GM23338 (cell line): Measurements from ENCODE around the gene UBASH3B. TPM values are rescaled to one million over a fixed set of nuclear protein-coding genes. Genes with fewer than 3 reads are reported as not detected.
"Not testable (repeated sequence)": the region's sequence is repeated elsewhere in the genome, so short reads cannot be mapped to it uniquely, and the experiment has no call there.

ENCODE experiments used
- ATAC-seq: fragments of 200-7000 bp; cut with Tn5 transposase; 3 replicates; pipeline ENCODE4 v1.9.1; 2020
- DNase-seq: peaks from one replicate; pipeline ENCODE4 v3.0.0-alpha.2; 2015; ENCODE audit warnings: low spot score
- H2AFZ ChIP-seq: fragments of 200-600 bp; sonication (generic); 2 replicates; pipeline ENCODE4 v1.8.0; 2016; ENCODE audit warnings: antibody characterized with exemption, mild to moderate bottlenecking, moderate library complexity
- H3F3A ChIP-seq: fragments of 200-600 bp; sonication (generic); replicated peaks from 2 replicates; pipeline ENCODE4 v1.8.0; 2017; ENCODE audit warnings: antibody characterized with exemption, mixed run types, low read depth
- H3K27ac ChIP-seq: fragments of 200-600 bp; sonication (generic); 2 replicates; pipeline ENCODE4 v1.6.1; 2016; ENCODE audit warnings: low read depth
- H3K27me3 ChIP-seq: fragments of 200-600 bp; sonication (generic); 2 replicates; pipeline ENCODE4 v1.8.0; 2016; ENCODE audit warnings: mild to moderate bottlenecking, mixed run types, moderate library complexity; ENCODE audit not compliant: insufficient read depth
- H3K36me3 ChIP-seq: fragments of 200-600 bp; sonication (generic); 2 replicates; pipeline ENCODE4 v1.8.0; 2016; ENCODE audit warnings: mild to moderate bottlenecking; ENCODE audit not compliant: insufficient read depth
- H3K4me1 ChIP-seq: fragments of 200-600 bp; sonication (generic); 2 replicates; pipeline ENCODE4 v1.8.0; 2016; ENCODE audit warnings: mild to moderate bottlenecking, moderate library complexity; ENCODE audit not compliant: insufficient read depth
- H3K4me2 ChIP-seq: fragments of 200-600 bp; sonication (generic); 2 replicates; pipeline ENCODE4 v1.7.1; 2017; ENCODE audit warnings: mixed run types
- H3K4me3 ChIP-seq: fragments of 200-600 bp; sonication (generic); 2 replicates; pipeline ENCODE4 v1.6.1; 2016; ENCODE audit warnings: mixed run types
- H3K79me2 ChIP-seq: fragments of 200-600 bp; sonication (generic); replicated peaks from 2 replicates; pipeline ENCODE4 v1.8.0; 2017; ENCODE audit warnings: mild to moderate bottlenecking; ENCODE audit not compliant: insufficient read depth
- H3K9me2 ChIP-seq: fragments of 200-600 bp; sonication (generic); 2 replicates; pipeline ENCODE4 v1.8.0; 2017; ENCODE audit not compliant: insufficient read depth
- H4K20me1 ChIP-seq: fragments of 200-600 bp; sonication (generic); replicated peaks from 2 replicates; pipeline ENCODE4 v1.8.0; 2017; ENCODE audit warnings: mild to moderate bottlenecking; ENCODE audit not compliant: insufficient read depth
- H3K27ac Mint-ChIP-seq: 2 replicates; pipeline ENCODE4 v1.8.0; 2020; ENCODE audit warnings: inconsistent platforms, mild to moderate bottlenecking, moderate library complexity, mixed read lengths
- H3K27me3 Mint-ChIP-seq: 3 replicates; pipeline ENCODE4 v1.8.0; 2022; ENCODE audit warnings: low read depth, mild to moderate bottlenecking, moderate library complexity, mixed read lengths, inconsistent platforms; ENCODE audit not compliant: insufficient read depth, poor library complexity
- H3K36me3 Mint-ChIP-seq: 3 replicates; pipeline ENCODE4 v1.8.0; 2021; ENCODE audit warnings: low read depth, mild to moderate bottlenecking, inconsistent platforms, moderate library complexity, mixed read lengths
- H3K4me1 Mint-ChIP-seq: 3 replicates; pipeline ENCODE4 v1.8.0; 2020; ENCODE audit warnings: mild to moderate bottlenecking, inconsistent platforms, mixed read lengths
- H3K4me3 Mint-ChIP-seq: 3 replicates; pipeline ENCODE4 v1.8.0; 2021; ENCODE audit warnings: moderate library complexity, mild to moderate bottlenecking, inconsistent platforms, mixed read lengths
- H3K9me3 Mint-ChIP-seq: 3 replicates; pipeline ENCODE4 v1.8.0; 2020; ENCODE audit warnings: moderate library complexity, mild to moderate bottlenecking, inconsistent platforms, mixed read lengths
- EZH2 ChIP-seq: fragments of 200-600 bp; sonication (generic); IDR thresholded peaks from one replicate; pipeline ENCODE4 v1.8.0; 2017; ENCODE audit warnings: antibody characterized with exemption, mild to moderate bottlenecking, low read depth; ENCODE audit not compliant: unreplicated experiment
- JUNB ChIP-seq: IDR thresholded peaks from one replicate; pipeline ENCODE4 v1.6.1; 2016; ENCODE audit warnings: antibody characterized with exemption; ENCODE audit not compliant: unreplicated experiment
- NANOG ChIP-seq: IDR thresholded peaks from 2 replicates; pipeline ENCODE4 v1.6.1; 2016; ENCODE audit warnings: antibody characterized with exemption, borderline replicate concordance
- POLR2AphosphoS5 ChIP-seq: IDR thresholded peaks from 2 replicates; pipeline ENCODE4 v1.6.1; 2016; ENCODE audit warnings: antibody characterized with exemption, low read depth
- STAT1 ChIP-seq: IDR thresholded peaks from one replicate; pipeline ENCODE4 v1.6.1; 2016; ENCODE audit warnings: antibody characterized with exemption; ENCODE audit not compliant: unreplicated experiment
- ZNF114 ChIP-seq: fragments of 250-450 bp; sonication (Bioruptor Pico); IDR thresholded peaks from 2 replicates; pipeline ENCODE4 v1.5.0; 2020; ENCODE audit warnings: mild to moderate bottlenecking, moderate library complexity
- ZNF331 ChIP-seq: fragments of 250-450 bp; sonication (Bioruptor Pico); IDR thresholded peaks from 2 replicates; pipeline ENCODE4 v1.5.0; 2020; ENCODE audit warnings: low read depth, mild to moderate bottlenecking, moderate library complexity
- polyA plus RNA-seq: library from polyadenylated mRNA; unstranded; fragments of >200 nt; fragmentation: Nextera tagmentation; extraction: Ambion mirVana; gene quantifications from 2 replicates; pipeline ENCODE4 v1.2.1, GENCODE V29; 2016
- total RNA-seq: library from RNA; depleted of rRNA; stranded (reverse); fragments of >200 nt; shearing (Covaris generic); gene quantifications from 2 replicates; pipeline ENCODE4 v1.2.3, GENCODE V29; 2014
- TF ChIP-seq, protein P1 (sequence below): fragments of 250-450 bp; sonication (Bioruptor Pico); IDR thresholded peaks from 2 replicates; pipeline ENCODE4 v1.5.0; 2020; ENCODE audit warnings: mild to moderate bottlenecking, moderate library complexity
- TF ChIP-seq, protein P2 (sequence below): IDR thresholded peaks from one replicate; pipeline ENCODE4 v1.6.1; 2018; ENCODE audit warnings: antibody characterized with exemption; ENCODE audit not compliant: unreplicated experiment
- TF ChIP-seq, protein P3 (sequence below): IDR thresholded peaks from 2 replicates; pipeline ENCODE4 v1.6.1; 2016; ENCODE audit warnings: antibody characterized with exemption

Gene UBASH3B
- total and polyA plus RNA-seq, 2 experiments from 2014 or later, result 2.1 to 12.0 TPM

DNA sequence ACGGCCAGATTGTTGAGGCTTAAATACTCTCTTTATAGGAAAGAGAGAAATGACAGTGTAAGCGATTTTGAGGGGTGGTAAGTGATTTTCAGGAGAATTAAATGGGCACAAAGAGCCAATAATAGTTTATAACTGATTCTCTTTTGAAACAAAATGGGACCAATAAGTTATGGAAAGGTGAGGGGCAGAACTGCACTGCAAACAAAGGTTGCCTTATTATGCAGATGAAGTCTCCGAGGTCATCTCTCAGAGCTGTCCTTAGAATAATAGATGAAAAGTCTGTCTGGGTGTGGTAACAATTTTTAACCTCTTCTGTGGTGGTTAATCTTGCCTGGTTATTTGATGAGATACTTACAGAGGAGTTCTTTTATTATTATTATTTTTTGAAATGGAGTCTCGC, 168.0 kb downstream of the UBASH3B start:
- Histone ChIP-seq H3F3A (no peaks in the 10 kb centered on the region), H3K27ac (no peak overlapping the region), H3K4me2 (no peak overlapping the region), H4K20me1 (no peaks in the 10 kb centered on the region), H3K27me3 (no peaks in the 10 kb centered on the region), H3K4me3 (no peak overlapping the region), H3K4me1 (no peaks in the 10 kb centered on the region), H3K9me2 (no peaks in the 10 kb centered on the region), H3K79me2 (no peaks in the 10 kb centered on the region), H3K36me3 (peaks cover 21% of the 10 kb centered on the region), H2AFZ (no peak overlapping the region)
- H3K27me3 Mint-ChIP-seq, result peaks cover 2% of the 10 kb centered on the region
- peaks cover 77% of the 10 kb centered on the region for H3K36me3 Mint-ChIP-seq
- no peak overlapping the region for H3K27ac Mint-ChIP-seq
- no peaks in the 10 kb centered on the region for H3K4me1 Mint-ChIP-seq
- H3K9me3 Mint-ChIP-seq, result peaks cover 83% of the 10 kb centered on the region
- no peak for TF ChIP-seq POLR2AphosphoS5
- TF ChIP-seq, protein P1, sequence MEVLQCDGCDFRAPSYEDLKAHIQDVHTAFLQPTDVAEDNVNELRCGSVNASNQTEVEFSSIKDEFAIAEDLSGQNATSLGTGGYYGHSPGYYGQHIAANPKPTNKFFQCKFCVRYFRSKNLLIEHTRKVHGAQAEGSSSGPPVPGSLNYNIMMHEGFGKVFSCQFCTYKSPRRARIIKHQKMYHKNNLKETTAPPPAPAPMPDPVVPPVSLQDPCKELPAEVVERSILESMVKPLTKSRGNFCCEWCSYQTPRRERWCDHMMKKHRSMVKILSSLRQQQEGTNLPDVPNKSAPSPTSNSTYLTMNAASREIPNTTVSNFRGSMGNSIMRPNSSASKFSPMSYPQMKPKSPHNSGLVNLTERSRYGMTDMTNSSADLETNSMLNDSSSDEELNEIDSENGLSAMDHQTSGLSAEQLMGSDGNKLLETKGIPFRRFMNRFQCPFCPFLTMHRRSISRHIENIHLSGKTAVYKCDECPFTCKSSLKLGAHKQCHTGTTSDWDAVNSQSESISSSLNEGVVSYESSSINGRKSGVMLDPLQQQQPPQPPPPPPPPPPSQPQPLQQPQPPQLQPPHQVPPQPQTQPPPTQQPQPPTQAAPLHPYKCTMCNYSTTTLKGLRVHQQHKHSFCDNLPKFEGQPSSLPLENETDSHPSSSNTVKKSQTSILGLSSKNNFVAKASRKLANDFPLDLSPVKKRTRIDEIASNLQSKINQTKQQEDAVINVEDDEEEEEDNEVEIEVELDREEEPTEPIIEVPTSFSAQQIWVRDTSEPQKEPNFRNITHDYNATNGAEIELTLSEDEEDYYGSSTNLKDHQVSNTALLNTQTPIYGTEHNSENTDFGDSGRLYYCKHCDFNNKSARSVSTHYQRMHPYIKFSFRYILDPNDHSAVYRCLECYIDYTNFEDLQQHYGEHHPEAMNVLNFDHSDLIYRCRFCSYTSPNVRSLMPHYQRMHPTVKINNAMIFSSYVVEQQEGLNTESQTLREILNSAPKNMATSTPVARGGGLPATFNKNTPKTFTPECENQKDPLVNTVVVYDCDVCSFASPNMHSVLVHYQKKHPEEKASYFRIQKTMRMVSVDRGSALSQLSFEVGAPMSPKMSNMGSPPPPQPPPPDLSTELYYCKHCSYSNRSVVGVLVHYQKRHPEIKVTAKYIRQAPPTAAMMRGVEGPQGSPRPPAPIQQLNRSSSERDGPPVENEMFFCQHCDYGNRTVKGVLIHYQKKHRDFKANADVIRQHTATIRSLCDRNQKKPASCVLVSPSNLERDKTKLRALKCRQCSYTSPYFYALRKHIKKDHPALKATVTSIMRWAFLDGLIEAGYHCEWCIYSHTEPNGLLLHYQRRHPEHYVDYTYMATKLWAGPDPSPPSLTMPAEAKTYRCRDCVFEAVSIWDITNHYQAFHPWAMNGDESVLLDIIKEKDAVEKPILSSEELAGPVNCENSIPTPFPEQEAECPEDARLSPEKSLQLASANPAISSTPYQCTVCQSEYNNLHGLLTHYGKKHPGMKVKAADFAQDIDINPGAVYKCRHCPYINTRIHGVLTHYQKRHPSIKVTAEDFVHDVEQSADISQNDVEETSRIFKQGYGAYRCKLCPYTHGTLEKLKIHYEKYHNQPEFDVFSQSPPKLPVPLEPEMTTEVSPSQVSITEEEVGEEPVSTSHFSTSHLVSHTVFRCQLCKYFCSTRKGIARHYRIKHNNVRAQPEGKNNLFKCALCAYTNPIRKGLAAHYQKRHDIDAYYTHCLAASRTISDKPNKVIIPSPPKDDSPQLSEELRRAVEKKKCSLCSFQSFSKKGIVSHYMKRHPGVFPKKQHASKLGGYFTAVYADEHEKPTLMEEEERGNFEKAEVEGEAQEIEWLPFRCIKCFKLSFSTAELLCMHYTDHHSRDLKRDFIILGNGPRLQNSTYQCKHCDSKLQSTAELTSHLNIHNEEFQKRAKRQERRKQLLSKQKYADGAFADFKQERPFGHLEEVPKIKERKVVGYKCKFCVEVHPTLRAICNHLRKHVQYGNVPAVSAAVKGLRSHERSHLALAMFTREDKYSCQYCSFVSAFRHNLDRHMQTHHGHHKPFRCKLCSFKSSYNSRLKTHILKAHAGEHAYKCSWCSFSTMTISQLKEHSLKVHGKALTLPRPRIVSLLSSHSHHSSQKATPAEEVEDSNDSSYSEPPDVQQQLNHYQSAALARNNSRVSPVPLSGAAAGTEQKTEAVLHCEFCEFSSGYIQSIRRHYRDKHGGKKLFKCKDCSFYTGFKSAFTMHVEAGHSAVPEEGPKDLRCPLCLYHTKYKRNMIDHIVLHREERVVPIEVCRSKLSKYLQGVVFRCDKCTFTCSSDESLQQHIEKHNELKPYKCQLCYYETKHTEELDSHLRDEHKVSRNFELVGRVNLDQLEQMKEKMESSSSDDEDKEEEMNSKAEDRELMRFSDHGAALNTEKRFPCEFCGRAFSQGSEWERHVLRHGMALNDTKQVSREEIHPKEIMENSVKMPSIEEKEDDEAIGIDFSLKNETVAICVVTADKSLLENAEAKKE (CRISPR knock-in tag), result no peak
- TF ChIP-seq ZNF114 (CRISPR knock-in tag), result no peak
- no peak for TF ChIP-seq ZNF331 (CRISPR knock-in tag)
- TF ChIP-seq JUNB, result no peak
- TF ChIP-seq, protein P2, sequence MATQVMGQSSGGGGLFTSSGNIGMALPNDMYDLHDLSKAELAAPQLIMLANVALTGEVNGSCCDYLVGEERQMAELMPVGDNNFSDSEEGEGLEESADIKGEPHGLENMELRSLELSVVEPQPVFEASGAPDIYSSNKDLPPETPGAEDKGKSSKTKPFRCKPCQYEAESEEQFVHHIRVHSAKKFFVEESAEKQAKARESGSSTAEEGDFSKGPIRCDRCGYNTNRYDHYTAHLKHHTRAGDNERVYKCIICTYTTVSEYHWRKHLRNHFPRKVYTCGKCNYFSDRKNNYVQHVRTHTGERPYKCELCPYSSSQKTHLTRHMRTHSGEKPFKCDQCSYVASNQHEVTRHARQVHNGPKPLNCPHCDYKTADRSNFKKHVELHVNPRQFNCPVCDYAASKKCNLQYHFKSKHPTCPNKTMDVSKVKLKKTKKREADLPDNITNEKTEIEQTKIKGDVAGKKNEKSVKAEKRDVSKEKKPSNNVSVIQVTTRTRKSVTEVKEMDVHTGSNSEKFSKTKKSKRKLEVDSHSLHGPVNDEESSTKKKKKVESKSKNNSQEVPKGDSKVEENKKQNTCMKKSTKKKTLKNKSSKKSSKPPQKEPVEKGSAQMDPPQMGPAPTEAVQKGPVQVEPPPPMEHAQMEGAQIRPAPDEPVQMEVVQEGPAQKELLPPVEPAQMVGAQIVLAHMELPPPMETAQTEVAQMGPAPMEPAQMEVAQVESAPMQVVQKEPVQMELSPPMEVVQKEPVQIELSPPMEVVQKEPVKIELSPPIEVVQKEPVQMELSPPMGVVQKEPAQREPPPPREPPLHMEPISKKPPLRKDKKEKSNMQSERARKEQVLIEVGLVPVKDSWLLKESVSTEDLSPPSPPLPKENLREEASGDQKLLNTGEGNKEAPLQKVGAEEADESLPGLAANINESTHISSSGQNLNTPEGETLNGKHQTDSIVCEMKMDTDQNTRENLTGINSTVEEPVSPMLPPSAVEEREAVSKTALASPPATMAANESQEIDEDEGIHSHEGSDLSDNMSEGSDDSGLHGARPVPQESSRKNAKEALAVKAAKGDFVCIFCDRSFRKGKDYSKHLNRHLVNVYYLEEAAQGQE, result no peak
- no peak for TF ChIP-seq EZH2
- TF ChIP-seq NANOG, result no peak
- TF ChIP-seq, protein P3, sequence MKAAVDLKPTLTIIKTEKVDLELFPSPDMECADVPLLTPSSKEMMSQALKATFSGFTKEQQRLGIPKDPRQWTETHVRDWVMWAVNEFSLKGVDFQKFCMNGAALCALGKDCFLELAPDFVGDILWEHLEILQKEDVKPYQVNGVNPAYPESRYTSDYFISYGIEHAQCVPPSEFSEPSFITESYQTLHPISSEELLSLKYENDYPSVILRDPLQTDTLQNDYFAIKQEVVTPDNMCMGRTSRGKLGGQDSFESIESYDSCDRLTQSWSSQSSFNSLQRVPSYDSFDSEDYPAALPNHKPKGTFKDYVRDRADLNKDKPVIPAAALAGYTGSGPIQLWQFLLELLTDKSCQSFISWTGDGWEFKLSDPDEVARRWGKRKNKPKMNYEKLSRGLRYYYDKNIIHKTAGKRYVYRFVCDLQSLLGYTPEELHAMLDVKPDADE, result no peak
- TF ChIP-seq STAT1, result no peak
- ATAC-seq, result no peak
- no peak overlapping the region for H3K4me3 Mint-ChIP-seq
- DNase-seq, result no peak

DNA sequence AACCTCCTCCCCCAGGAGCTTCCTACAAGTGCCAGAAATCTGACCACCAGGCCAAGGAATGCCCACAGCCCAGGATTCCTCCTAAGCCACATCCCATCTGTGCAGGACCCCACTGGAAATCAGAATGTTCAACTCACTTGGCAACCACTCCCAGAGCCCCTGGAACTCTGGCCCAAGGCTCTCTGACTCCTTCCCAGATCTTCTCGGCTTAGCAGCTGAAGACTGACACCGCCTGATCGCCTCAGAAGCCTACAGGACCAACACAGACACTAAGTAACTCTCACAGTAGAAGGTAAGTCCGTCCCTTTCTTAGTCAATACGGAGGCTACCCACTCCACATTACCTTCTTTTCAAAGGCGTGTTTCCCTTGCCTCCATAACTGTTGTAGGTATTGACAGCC, 173.8 kb downstream of the UBASH3B start:
- not testable (repeated sequence) for H3K36me3 ChIP-seq, H3K9me2 ChIP-seq, H3K4me3 ChIP-seq, ATAC-seq, H3K4me2 ChIP-seq, H3K27ac ChIP-seq, H3K27me3 ChIP-seq, H3F3A ChIP-seq, H3K27ac Mint-ChIP-seq, H4K20me1 ChIP-seq, H3K79me2 ChIP-seq, H2AFZ ChIP-seq, DNase-seq, H3K27me3 Mint-ChIP-seq, H3K4me3 Mint-ChIP-seq
- Mint-ChIP-seq H3K4me1 (peaks cover 21% of the 10 kb centered on the region), H3K36me3 (peaks cover 30% of the 10 kb centered on the region), H3K9me3 (peaks cover 35% of the 10 kb centered on the region)
- peaks cover 16% of the 10 kb centered on the region for H3K4me1 ChIP-seq
